Measurements from ENCODE around the gene NDUFA12.

Gene NDUFA12

GRCh38 chr12:94930772-94931171 is 72.7 kb downstream of the NDUFA12 start:
- no peak for DNase-seq

- DNase-seq, result no peak
Observed at GRCh38 chr12:94930216-94930654, 73.3 kb downstream of the NDUFA12 start.

GRCh38 chr12:94929780-94930179 is 73.7 kb downstream of the NDUFA12 start:
- DNase-seq, result no peak

- DNase-seq, result no peak
Observed at GRCh38 chr12:94925729-94926128, 77.8 kb downstream of the NDUFA12 start.

DNA sequence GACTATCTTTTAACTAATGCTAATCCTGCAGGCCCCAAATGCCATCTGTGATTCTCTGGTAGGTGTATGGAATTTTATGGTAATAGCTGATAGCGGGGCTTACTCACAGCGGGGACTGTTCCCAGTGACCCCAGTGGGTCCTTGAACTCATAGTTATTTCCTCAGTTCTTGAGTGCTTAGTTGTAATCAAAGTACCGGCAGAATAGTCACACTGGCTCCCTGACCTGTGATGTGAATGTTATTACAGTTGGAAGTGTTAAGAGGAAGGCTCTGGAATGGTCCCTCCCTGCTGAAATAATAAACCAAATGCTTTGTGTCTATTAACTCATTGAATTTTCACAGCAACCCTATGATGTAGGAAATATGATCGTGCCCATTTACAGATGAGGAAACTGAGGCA is 78.3 kb downstream of the NDUFA12 start:
- no peak for DNase-seq

GRCh38 chr12:94922561-94922960 is 80.9 kb downstream of the NDUFA12 start:
- DNase-seq, result no peak

Data from GF-D8 (cell line).